Activated CD8-positive, alpha-beta memory T cell treated with anti-CD3 and anti-CD28 coated beads for 48 hours (primary cell): ENCODE results near the gene HCN2.

Experiments
- DNase-seq, 3 experiments: peaks; one replicate each; pipeline ENCODE4 v3.0.0-alpha.2; 2020; ENCODE audit warnings: low read depth in 2 of 3, low spot score in 2 of 3

The HCN2 gene

GRCh38 chr19:589693-590395 is at the start of gene HCN2:
Gene HCN2 (plus strand): TSS chr19:589881. CDS start chr19:589946, 65 bp downstream.
- no peak for DNase-seq

DNA sequence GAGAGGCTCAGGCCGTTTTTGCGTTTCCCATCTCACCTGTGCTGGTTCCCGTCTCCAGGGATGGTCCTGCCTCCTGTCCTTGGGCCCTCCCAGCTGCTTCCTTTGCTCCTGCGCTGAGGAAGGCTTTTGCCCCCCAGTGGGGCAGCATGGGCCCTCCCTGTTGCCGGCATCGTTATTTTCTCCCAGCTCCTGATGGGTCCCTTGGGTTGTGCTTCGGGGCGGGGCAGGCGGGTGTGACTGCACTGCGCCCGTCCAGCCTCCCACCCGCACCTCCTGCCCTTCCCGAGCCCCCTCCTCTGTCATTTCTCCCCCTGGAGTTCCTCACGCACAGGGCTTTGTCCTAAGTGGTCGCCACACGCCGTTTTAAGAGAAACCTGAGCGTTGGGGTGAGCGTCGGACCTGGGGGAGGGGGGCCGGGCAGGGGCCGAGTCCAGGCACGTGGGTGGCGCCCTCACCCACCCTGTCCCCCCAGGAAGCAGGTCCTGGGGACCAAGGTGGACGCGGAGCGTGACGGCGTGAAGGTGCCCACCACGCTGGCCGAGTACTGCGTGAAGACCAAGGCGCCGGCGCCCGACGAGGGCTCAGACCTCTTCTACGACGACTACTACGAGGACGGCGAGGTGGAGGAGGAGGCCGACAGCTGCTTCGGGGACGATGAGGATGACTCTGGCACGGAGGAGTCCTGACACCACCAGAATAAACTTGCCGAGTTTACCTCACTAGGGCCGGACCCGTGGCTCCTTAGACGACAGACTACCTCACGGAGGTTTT is 48.6 kb upstream of the HCN2 start:
- no peak for DNase-seq

DNA sequence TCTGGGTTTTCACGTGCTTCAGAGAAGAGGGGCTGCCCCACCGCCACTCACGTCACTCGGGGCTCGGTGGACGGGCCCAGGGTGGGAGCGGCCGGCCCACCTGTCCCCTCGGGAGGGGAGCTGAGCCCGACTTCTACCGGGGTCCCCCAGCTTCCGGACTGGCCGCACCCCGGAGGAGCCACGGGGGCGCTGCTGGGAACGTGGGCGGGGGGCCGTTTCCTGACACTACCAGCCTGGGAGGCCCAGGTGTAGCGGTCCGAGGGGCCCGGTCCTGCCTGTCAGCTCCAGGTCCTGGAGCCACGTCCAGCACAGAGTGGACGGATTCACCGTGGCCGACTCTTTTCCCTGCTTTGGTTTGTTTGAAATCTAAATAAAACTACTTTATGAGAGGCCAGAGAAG is 48.0 kb upstream of the HCN2 start:
- DNase-seq: no peak

DNA sequence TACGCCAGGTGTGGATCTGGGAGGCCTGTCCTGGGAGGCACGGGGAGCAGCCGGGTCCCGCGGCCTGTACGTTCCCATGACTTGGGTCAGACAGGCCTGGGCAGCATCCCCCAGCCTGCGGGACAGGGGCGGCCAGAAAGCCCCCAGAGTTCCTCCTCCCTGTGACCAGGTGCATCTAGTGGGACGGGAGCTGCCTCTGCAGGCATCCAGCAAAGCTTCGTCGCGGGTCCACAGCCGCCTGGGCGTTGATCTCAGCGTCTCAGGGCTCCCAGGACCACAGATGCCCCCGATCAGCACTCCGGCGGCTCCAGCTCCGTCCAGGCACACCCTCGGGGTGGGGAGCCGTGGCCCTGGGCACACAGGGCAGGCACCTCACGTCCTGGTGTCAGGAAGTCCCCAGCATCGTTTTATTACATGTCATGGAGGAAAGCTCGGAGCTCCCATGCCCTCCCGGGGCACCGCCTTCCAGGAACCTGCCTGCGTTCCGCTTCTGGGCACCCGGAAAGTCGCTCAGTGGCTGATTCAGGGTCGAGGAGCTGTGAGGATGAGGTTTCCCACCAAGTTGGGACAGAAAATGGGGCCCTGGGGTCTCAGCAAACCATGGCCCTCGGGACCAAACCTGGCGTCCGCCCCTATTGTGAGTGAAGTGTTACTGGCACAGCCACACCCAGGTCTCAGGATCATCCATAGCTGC is 47.4 kb upstream of the HCN2 start:
- DNase-seq: no peak

DNA sequence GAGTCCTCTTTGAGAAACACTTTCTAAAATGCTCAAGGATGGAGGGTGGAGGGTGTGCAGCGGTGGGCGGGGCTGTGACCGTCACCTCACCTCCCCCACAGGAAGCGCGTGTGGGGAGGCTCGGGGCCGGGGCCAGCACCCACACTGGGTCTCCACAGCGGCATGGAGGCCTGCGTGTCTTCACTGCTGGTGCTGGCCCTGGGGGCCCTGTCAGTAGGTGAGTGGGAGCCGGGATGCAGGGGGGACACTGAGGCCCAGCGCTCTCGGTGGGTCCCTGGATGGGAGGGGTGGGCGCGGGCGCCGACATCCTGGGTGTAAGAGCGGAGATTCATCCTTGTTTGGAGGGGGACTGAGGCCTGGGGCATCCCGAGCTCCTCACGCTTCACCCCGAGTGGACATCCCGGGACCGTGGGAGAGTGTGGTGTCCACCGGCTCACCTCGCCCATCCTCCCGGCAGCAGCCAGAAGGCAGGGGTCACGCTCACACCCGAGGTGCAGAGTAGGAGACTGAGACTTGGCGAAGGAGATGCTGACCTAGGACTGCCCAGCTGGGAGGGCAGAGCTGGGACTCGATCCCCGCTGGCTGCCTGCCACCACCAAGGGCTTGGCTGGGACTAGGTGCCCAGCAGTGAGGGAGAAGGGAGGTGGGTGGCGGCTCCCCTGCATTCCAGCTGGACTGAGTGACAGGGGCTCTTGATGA is 45.6 kb upstream of the HCN2 start, which contains the start of gene GZMM:
GZMM (plus strand) TSS at position 144 of the 699 bp plus-strand sequence; CDS start at position 163, 19 bp downstream.
- DNase-seq: peak in 2 of 3 experiments; percentile 32 to 46

DNA sequence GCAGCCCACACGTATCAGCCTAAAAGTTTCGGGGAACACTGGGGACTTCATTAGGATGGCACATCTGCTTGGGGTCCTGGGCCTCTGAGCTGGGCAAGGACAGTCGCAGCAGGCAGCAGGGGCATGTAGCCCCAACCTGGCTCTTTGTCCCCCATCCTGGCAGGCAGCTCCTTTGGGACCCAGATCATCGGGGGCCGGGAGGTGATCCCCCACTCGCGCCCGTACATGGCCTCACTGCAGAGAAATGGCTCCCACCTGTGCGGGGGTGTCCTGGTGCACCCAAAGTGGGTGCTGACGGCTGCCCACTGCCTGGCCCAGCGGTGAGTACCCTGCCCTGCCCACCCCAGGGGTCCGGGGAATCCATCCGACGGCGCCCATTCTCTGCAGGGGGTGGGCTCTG is 42.6 kb upstream of the HCN2 start:
- DNase-seq: no peak

- no peak for DNase-seq
Observed at GRCh38 chr19:547836-548720, 41.6 kb upstream of the HCN2 start.

DNA sequence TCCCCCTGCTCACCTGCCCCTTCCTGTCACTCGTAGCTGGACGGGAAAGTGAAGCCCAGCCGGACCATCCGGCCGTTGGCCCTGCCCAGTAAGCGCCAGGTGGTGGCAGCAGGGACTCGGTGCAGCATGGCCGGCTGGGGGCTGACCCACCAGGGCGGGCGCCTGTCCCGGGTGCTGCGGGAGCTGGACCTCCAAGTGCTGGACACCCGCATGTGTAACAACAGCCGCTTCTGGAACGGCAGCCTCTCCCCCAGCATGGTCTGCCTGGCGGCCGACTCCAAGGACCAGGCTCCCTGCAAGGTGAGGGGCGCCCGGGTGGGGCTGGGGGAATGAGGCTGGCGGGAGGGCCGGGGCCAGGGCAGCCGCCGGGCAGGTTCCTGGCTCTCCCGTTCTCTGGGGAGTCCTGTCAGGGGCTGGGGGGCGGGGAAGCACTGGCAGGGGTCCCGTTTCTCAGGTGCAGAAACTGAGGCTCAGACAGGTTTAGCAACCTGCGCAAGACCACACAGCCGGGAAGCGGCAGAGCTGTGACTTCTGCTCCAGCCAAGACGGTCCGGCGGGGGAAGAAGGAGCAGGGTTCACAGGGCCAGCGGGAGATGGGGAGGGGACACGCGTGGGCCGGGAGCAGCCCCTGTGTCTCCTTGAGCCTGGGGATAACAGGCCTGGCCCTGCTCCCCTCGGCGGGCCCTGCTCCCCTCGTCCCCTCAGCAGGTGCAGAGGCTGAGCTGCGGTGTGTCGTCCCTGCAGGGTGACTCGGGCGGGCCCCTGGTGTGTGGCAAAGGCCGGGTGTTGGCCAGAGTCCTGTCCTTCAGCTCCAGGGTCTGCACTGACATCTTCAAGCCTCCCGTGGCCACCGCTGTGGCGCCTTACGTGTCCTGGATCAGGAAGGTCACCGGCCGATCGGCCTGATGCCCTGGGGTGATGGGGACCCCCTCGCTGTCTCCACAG is 40.5 kb upstream of the HCN2 start:
- no peak for DNase-seq

DNA sequence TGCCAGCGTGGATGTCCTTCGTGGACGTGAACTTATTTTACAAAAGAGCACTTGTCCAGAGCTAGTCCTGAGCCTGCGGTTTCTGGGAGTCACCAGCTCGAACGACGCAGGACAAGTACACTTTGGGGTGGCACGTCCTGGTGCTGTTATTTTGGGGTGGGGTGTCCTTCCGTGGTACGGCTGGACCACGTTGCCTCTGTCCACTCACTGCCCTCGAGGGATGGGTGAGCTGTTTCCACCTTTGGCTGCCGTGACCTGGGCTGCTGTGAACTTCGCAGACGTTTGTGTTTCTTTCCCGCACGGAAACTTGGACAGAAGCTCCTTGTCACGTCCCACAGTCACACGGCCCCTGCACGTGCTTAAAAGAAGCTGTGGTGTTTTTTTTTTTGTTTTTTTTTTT is 34.9 kb upstream of the HCN2 start:
- DNase-seq: no peak

DNA sequence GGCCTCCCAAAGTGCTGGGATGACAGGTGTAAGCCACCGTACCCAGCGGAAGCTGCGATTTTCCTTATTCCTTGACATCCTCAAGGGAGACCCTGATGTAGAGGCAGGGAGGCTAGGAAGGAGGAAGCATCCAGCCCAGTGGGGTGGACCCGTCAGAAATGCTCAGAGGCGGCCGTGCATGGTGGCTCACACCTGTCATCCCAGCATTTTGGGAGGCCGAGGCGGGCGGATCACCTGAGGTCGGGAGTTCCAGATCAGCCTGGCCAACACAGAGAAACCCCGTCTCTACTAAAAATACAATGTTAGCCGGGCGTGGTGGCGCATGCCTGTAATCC is 34.2 kb upstream of the HCN2 start:
- no peak for DNase-seq

DNA sequence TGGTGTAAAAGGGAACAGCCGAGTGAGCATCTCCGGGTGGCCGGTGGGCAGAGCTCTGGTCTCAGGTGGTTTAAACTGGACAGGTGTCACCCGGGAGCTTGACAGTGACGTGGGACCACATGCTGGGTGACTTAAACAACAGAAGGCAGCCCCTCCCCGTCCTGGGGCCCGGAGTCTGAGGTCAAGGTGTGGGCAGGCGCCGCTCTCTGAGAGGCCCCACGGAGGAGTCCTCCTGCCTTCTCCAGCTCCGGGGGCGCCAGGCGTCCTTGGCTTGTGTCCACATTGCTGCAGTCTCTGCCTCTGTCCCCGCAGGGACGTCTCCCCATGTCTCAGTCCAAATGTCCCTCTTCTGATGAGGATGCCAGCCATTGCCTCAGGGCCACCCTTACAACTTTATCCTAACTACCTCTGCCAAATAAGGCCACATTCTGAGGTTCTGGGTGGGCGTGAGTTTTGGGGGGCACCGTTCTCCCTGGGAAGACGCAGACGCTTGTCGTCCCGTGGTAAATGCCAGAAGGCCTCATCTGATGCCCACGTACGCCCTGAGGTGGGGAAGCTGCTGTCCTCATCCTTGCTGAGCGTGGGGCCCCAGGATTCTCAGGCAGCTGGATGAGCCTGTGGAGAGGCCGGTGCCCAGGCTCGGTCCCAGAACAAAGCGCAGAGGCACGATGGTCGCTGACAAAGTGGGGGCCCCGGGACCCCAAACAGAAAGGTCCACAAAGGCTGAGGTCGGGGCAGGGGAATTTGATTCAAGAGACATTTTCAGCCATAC is 32.9 kb upstream of the HCN2 start:
- DNase-seq: no peak

DNA sequence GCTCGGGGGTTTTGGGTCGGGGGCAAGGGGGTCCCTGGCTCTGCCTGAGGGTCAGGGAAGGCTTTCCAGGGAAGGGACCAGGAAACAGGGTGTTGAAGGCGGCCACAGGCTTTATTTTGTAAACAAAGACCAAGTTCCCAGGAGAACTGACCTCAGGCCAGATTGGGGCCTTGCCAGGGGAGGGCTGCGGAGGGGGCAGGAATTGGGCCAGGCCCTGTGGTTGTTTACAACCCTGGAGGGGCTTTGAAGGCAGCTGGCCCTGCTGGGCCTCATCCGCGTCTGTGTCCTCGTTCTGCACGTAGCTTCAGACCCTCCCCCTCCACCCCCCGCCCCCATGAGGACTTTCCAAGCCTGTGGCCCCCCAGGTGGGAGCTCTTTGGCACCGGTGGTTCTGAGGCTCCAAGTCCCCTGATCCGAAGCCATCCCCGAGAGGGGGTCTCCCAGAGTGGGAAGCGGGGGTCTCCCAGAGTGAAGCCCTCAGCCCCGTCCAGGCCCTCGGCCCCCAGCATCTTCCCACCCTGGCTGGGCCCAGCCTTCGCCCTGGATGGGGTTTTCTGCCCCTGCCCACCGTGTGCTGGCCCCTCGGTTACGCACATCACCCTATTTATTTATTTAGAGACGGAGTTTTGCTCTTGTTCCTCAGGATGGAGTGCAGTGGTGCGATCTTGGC is 30.8 kb upstream of the HCN2 start:
- DNase-seq: no peak

- no peak for DNase-seq
Observed at GRCh38 chr19:560121-560520, 29.6 kb upstream of the HCN2 start.

DNA sequence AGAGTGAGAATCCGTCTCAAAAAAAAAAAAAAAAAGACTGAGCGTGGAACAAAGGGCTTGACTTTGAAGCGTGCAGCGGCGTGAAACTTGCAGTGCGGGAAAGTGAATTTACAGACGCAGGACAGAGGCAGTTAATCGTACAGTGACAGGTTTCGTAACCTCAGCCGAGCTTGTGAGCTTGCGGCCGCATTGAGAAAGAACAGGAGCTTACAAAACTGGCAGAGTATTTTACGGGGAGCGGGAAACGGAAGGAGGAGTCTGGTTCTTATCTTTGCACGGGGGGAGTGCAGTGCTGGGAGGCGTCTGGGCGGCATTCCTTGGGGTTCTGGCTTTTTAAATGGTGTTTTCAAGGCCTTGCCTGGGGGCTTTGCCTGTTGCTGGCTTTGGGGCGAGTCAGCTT is 23.3 kb upstream of the HCN2 start:
- no peak for DNase-seq

- no peak for DNase-seq
Observed at GRCh38 chr19:566844-567243, 22.8 kb upstream of the HCN2 start.

- DNase-seq: no peak
Observed at GRCh38 chr19:567296-567900, 22.3 kb upstream of the HCN2 start.

DNA sequence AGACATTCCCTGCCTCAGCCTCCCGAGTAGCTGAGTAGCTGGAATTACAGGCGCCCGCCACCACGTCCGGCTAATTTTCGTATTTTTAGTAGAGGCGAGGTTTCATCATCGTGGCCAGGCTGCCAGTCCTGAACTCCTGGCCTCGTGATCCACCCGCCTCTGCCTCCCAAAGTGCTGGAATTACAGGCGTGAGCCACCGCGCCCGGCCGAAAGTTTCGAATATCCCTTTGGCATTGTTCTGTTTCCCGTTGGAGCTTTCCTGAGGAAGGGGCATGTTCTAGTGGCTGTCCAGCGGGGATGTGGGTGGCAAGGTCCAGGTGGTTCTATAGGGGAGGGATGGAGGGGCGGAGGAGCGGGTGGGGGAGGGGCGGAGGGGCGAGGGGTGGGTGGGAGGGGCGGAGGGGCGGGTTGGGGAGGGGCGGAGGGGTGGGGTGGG is 19.4 kb upstream of the HCN2 start:
- DNase-seq: no peak
